HepG2 (cell line): Measurements from ENCODE around the gene TBC1D5. TPM values are rescaled to one million over a fixed set of nuclear protein-coding genes. Genes with fewer than 3 reads are reported as not detected.

Experiments used
- ATAC-seq: fragments of 200-7000 bp; cut with Tn5 transposase; 3 replicates; pipeline ENCODE4 v1.9.1; 2020; ENCODE audit warnings: mild to moderate bottlenecking, moderate library complexity
- BruUV-seq: library from RNA; stranded (reverse); fragments of 400-500 nt; replicated peaks from 2 replicates; lab custom pipeline; 2021; lab: Mats Ljungman, UMichigan
- CTCF ChIA-PET: fragments of 300-600 bp; formaldehyde crosslinking; extraction: SDS; loops from one replicate; lab custom pipeline; 2021; ENCODE audit warnings: low total read pairs, inconsistent platforms, low intra/inter-chr PET ratio; lab: Yijun Ruan, JAX
- POLR2A ChIA-PET: fragments of 350-600 bp; sonication (Branson Sonifier 250); formaldehyde crosslinking; loops from one replicate; lab custom pipeline; 2020; ENCODE audit warnings: antibody characterized with exemption, inconsistent platforms; lab: Yijun Ruan, JAX
- DNase-seq: peaks from one replicate; pipeline ENCODE4 v3.0.0-alpha.2; 2015; ENCODE audit warnings: low spot score
- FAIRE-seq: peaks from 3 replicates; lab custom pipeline; 2011; peaks lifted over from hg19 to GRCh38; lab: Jason Lieb, UNC
- H2AFZ ChIP-seq: one replicate; pipeline ENCODE4 v1.6.1; 2011; ENCODE audit warnings: low read length, inconsistent platforms
- H3K27ac ChIP-seq: fragments of 300-600 bp; 3 replicates; pipeline ENCODE4 v1.8.0; 2011; ENCODE audit warnings: mixed run types, mild to moderate bottlenecking, mixed read lengths, low read length, inconsistent platforms; ENCODE audit not compliant: insufficient read depth; ENCODE audit errors: extremely low read length
- H3K27me3 ChIP-seq, 2 experiments: fragments of 200-600 bp in 1 of 2; 2 replicates in 1 of 2; 3 replicates in 1 of 2; pipeline versions ENCODE4 v1.6.0 to v1.8.0; 2011; ENCODE audit warnings: low read length in 2 of 2, mild to moderate bottlenecking in 2 of 2, moderate library complexity in 2 of 2, inconsistent platforms in 1 of 2; ENCODE audit not compliant: insufficient read depth in 2 of 2, control insufficient read depth in 1 of 2
- H3K36me3 ChIP-seq, 2 experiments: fragments of 200-600 bp in 1 of 2; replicated peaks in 1 of 2; 2 replicates in 1 of 2; 3 replicates in 1 of 2; pipeline versions ENCODE4 v1.5.1 to v1.8.0; 2011; ENCODE audit warnings: low read length in 2 of 2, inconsistent platforms in 1 of 2; ENCODE audit not compliant: insufficient read depth in 2 of 2, control insufficient read depth in 1 of 2
- H3K4me1 ChIP-seq: 2 replicates; pipeline ENCODE4 v1.5.1; 2012; ENCODE audit warnings: low read length, inconsistent platforms; ENCODE audit not compliant: insufficient read depth
- H3K4me2 ChIP-seq: 2 replicates; pipeline ENCODE4 v1.6.0; 2011; ENCODE audit warnings: low read depth, low read length, inconsistent platforms
- H3K4me3 ChIP-seq, 3 experiments: fragments of 200-600 bp in 1 of 3; sonication (generic), shearing (Covaris generic) in 1 of 3; replicated peaks in 1 of 3; 2 replicates each; pipeline ENCODE4 v1.5.1; 2011 to 2016; ENCODE audit warnings: low read length in 3 of 3, inconsistent platforms in 2 of 3, low read depth in 2 of 3, mild to moderate bottlenecking in 2 of 3, control low read depth in 1 of 3, mixed read lengths in 1 of 3; ENCODE audit not compliant: insufficient read depth in 1 of 3
- H3K79me2 ChIP-seq: one replicate; pipeline ENCODE4 v1.6.1; 2011; ENCODE audit warnings: low read length, inconsistent platforms; ENCODE audit not compliant: insufficient read depth
- H3K9ac ChIP-seq: 2 replicates; pipeline ENCODE4 v1.6.0; 2011; ENCODE audit warnings: mild to moderate bottlenecking, low read depth, low read length, inconsistent platforms; ENCODE audit not compliant: insufficient read depth
- H3K9me3 ChIP-seq: 2 replicates; pipeline ENCODE4 v1.5.1; 2012; ENCODE audit warnings: mild to moderate bottlenecking, low read length
- H4K20me1 ChIP-seq: 2 replicates; pipeline ENCODE4 v1.6.0; 2011; ENCODE audit warnings: inconsistent platforms, mild to moderate bottlenecking, low read length, moderate library complexity; ENCODE audit not compliant: insufficient read depth
- KLF15 ChIP-seq: sonication (generic); formaldehyde crosslinking; IDR thresholded peaks from 2 replicates; pipeline ENCODE4 v1.8.1; 2023; ENCODE audit warnings: borderline replicate concordance, mild to moderate bottlenecking, inconsistent platforms, missing genetic modification reagents, mixed read lengths
- LBX2 ChIP-seq: sonication (generic); formaldehyde crosslinking; IDR thresholded peaks from 2 replicates; pipeline ENCODE4 v1.5.0; 2020; ENCODE audit warnings: missing genetic modification reagents, mild to moderate bottlenecking, borderline replicate concordance
- NFKB2 ChIP-seq: sonication (generic); formaldehyde crosslinking; IDR thresholded peaks from 2 replicates; pipeline ENCODE4 v1.4.0; 2020; ENCODE audit warnings: missing genetic modification reagents, borderline replicate concordance
- NFYC ChIP-seq: IDR thresholded peaks from 2 replicates; pipeline ENCODE4 v1.6.1; 2016; ENCODE audit warnings: missing genetic modification reagents, missing compliant biosample characterization
- PHF21A ChIP-seq: sonication (generic); formaldehyde crosslinking; IDR thresholded peaks from 2 replicates; pipeline ENCODE4 v1.5.0; 2020; ENCODE audit warnings: mild to moderate bottlenecking, missing genetic modification reagents
- ZBTB7B ChIP-seq: sonication (generic); formaldehyde crosslinking; IDR thresholded peaks from 2 replicates; pipeline ENCODE4 v1.4.0; 2020; ENCODE audit warnings: missing genetic modification reagents
- ZC3H13 ChIP-seq: sonication (generic); formaldehyde crosslinking; IDR thresholded peaks from 2 replicates; pipeline ENCODE4 v1.8.1; 2023; ENCODE audit warnings: mild to moderate bottlenecking, missing genetic modification reagents, moderate library complexity
- ZNF329 ChIP-seq: sonication (generic); formaldehyde crosslinking; IDR thresholded peaks from 2 replicates; pipeline ENCODE4 v1.9.0; 2021; ENCODE audit warnings: low read depth, mild to moderate bottlenecking, missing genetic modification reagents
- ZNF407 ChIP-seq: sonication (generic); formaldehyde crosslinking; IDR thresholded peaks from one replicate; pipeline ENCODE4 v1.5.1; 2020; ENCODE audit warnings: mild to moderate bottlenecking, missing genetic modification reagents; ENCODE audit errors: not compliant biosample characterization
- ZNF460 ChIP-seq: sonication (generic); formaldehyde crosslinking; IDR thresholded peaks from 2 replicates; pipeline ENCODE4 v1.5.1; 2020; ENCODE audit warnings: missing genetic modification reagents, mild to moderate bottlenecking, borderline replicate concordance
- ZNF552 ChIP-seq: sonication (generic); formaldehyde crosslinking; IDR thresholded peaks from 2 replicates; pipeline ENCODE4 v1.9.0; 2022; ENCODE audit warnings: missing genetic modification reagents, mild to moderate bottlenecking, borderline replicate concordance
- ZNF572 ChIP-seq: sonication (generic); formaldehyde crosslinking; IDR thresholded peaks from 2 replicates; pipeline ENCODE4 v1.5.1; 2020; ENCODE audit warnings: mild to moderate bottlenecking, missing genetic modification reagents
- ZNF772 ChIP-seq: sonication (generic); formaldehyde crosslinking; IDR thresholded peaks from 2 replicates; pipeline ENCODE4 v1.5.0; 2020; ENCODE audit warnings: mild to moderate bottlenecking, missing genetic modification reagents
- WGBS: methylation state at CpG from one replicate; pipeline ENCODE4 v1.1.6; 2017; ENCODE audit warnings: low lambda C conversion rate; 5-methylcytosine and 5-hydroxymethylcytosine counted together
- in situ Hi-C: cut with HindIII; loops from 2 replicates; pipeline ENCODE4 v1.10.0; 2017; ENCODE audit warnings: low pct_unique_long_range_greater_than_20kb; ENCODE audit not compliant: extremely low pct_ligation_motif_present
- intact Hi-C: fragments of 100-400 bp; cut with micrococcal nuclease; formaldehyde crosslinking; loops from one replicate; pipeline ENCODE4 v1.10.0; 2022; ENCODE audit not compliant: unreplicated experiment
- polyA plus RNA-seq, 8 experiments: library from polyadenylated mRNA; depleted of rRNA in 3 of 8; stranded (reverse) in 7 of 8; unstranded in 1 of 8; fragments of >200 nt; fragmentation: Illumina TruSeq in 4 of 8; extraction: Trizol in 4 of 8; gene quantifications; 2 replicates each; pipeline versions ENCODE4 v1.2.1 to v1.2.3, GENCODE V29; 2011 to 2016; ENCODE audit warnings: low read depth in 4 of 8, missing spikeins in 1 of 8, mixed read lengths in 1 of 8; ENCODE audit not compliant: insufficient read depth in 1 of 8
- total RNA-seq, 5 experiments: library from RNA; depleted of rRNA; stranded (reverse); fragments of >200 nt; fragmentation: Illumina TruSeq; extraction: Trizol; gene quantifications; 2 replicates each; pipeline ENCODE4 v1.2.3, GENCODE V29; 2016; ENCODE audit warnings: low read depth in 1 of 5
- TF ChIP-seq, protein P1 (sequence below): sonication (generic); formaldehyde crosslinking; IDR thresholded peaks from 2 replicates; pipeline ENCODE4 v1.4.0; 2020; ENCODE audit warnings: mild to moderate bottlenecking, missing genetic modification reagents
- TF ChIP-seq, protein P2 (sequence below): sonication (generic); formaldehyde crosslinking; IDR thresholded peaks from 2 replicates; pipeline ENCODE4 v1.5.0; 2020; ENCODE audit warnings: missing genetic modification reagents

The TBC1D5 gene
- total and polyA plus RNA-seq, 2 of the 13 experiments (the other 11 are each of a cell fraction or from before 2014, with no cell fraction given), result 19.2 to 33.3 TPM

DNA sequence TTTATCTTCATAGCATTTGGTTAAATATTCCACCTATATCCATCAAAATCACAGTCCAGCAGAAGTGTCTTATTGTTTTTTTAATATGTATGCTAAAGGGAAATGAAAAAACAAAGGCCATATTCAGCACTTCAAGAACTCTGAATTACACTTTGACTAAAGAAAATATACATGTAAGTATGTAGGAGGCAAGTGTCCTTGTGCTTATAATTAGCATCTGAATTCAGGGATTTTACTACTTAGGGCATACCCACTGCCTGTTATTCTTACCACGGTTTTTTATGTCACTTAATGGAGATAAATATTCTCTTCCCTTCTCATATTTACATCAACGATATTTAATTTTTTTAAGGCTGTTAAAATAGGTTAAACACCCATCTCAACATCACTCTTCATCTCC is 117.3 kb downstream of the TBC1D5 start:
- peaks cover 4% of the 10 kb centered on the region for H3K4me1 ChIP-seq
- H3K27me3 ChIP-seq, result no peaks in the 10 kb centered on the region
- no TSS peak for BruUV-seq
- H3K36me3 ChIP-seq, result 0 out of 5 replicates have a peak, but pooled peaks cover 0 to 6% of the 10 kb centered on the region in 2 experiments
- 95% methylated on average over 2 of the region's 2 CpGs for WGBS
- no peaks in the 10 kb centered on the region for H3K9me3 ChIP-seq
- H2AFZ ChIP-seq, result no peak overlapping the region
- intact Hi-C loops (no loop called here), in situ Hi-C loops (no loop called here)
- H3K79me2 ChIP-seq, result no peaks in the 10 kb centered on the region
- ChIA-PET POLR2A (no interaction called here), CTCF (interaction anchor here (0.7 kb wide), 1 partner anchor 749 kb away, joined by 3 read pairs; no protein-coding TSS in a partner anchor)
- no peak overlapping the region for H3K4me3 ChIP-seq
- H3K9ac ChIP-seq, result no peak overlapping the region
- H3K27ac ChIP-seq, result no peak overlapping the region
- FAIRE-seq (no peak), ATAC-seq (no peak), DNase-seq (no peak)
- no peak overlapping the region for H3K4me2 ChIP-seq
- H4K20me1 ChIP-seq, result no peaks in the 10 kb centered on the region; the same call in 1 of the 2 replicates
- TF ChIP-seq, protein P1, sequence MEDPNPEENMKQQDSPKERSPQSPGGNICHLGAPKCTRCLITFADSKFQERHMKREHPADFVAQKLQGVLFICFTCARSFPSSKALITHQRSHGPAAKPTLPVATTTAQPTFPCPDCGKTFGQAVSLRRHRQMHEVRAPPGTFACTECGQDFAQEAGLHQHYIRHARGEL (CRISPR knock-in tag), result no peak
- TF ChIP-seq LBX2 (CRISPR knock-in tag), result no peak
- no peak for TF ChIP-seq NFYC (CRISPR knock-in tag)
- no peak for TF ChIP-seq ZBTB7B (CRISPR knock-in tag)
- no peak for TF ChIP-seq ZNF772
- TF ChIP-seq, protein P2, sequence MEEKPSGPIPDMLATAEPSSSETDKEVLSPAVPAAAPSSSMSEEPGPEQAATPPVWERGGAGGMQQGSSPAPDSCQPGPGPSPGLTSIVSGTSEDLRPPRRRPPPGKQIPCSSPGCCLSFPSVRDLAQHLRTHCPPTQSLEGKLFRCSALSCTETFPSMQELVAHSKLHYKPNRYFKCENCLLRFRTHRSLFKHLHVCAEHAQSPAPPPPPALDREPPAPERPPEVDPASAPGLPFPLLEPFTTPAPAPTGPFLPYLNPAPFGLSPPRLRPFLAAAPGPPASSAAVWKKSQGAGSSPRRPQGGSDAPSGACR, result no peak
- no peak for TF ChIP-seq PHF21A (CRISPR knock-in tag)
- no peak for TF ChIP-seq ZC3H13
- TF ChIP-seq NFKB2 (CRISPR knock-in tag), result no peak
- TF ChIP-seq ZNF572 (CRISPR knock-in tag), result no peak
- TF ChIP-seq ZNF460 (CRISPR knock-in tag), result no peak
- TF ChIP-seq ZNF329 (CRISPR knock-in tag), result no peak
- no peak for TF ChIP-seq ZNF552
- TF ChIP-seq ZNF407, result no peak
- no peak for TF ChIP-seq KLF15 (CRISPR knock-in tag)
